ENCODE data around the gene MCM7.
A peak's percentile ranks its signal among the peaks of the same experiment; 100 is the strongest.

The MCM7 gene

DNA sequence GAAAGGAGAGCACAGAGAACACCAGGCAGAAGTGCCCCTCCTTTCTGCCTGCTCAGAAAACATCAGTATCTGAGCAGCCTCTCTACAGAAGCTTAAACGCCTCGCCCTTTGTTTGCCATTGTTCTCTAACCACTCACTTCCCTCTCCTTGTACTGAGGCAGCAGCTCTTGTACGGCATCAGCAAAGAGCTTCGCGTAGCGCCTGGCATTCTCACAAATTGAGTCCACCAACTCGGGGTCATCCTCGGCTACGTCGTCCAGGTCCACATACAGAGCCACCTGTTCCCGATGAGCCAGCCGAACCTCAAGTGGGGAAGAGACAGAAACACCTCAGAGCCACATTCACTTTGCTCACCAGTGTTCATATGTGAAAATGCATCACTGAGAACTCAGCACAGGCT is 1.7 kb downstream of the MCM7 start:
- H3K4me3 ChIP-seq (ENCODE audit: low read depth, low read length), result peak overlapping the region; percentile 83
- no peaks in the 10 kb centered on the region for H3K4me1 ChIP-seq
- no peak for DNase-seq
- TF ChIP-seq, protein P1, sequence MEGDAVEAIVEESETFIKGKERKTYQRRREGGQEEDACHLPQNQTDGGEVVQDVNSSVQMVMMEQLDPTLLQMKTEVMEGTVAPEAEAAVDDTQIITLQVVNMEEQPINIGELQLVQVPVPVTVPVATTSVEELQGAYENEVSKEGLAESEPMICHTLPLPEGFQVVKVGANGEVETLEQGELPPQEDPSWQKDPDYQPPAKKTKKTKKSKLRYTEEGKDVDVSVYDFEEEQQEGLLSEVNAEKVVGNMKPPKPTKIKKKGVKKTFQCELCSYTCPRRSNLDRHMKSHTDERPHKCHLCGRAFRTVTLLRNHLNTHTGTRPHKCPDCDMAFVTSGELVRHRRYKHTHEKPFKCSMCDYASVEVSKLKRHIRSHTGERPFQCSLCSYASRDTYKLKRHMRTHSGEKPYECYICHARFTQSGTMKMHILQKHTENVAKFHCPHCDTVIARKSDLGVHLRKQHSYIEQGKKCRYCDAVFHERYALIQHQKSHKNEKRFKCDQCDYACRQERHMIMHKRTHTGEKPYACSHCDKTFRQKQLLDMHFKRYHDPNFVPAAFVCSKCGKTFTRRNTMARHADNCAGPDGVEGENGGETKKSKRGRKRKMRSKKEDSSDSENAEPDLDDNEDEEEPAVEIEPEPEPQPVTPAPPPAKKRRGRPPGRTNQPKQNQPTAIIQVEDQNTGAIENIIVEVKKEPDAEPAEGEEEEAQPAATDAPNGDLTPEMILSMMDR (IDR thresholded peaks at IDR 0.05; ENCODE audit: low read depth, low read length), result no peak
- peaks cover 57% of the 10 kb centered on the region for H3K36me3 ChIP-seq
- no peaks in the 10 kb centered on the region for H3K9me3 ChIP-seq
- no peaks in the 10 kb centered on the region for H3K27me3 ChIP-seq

DNA sequence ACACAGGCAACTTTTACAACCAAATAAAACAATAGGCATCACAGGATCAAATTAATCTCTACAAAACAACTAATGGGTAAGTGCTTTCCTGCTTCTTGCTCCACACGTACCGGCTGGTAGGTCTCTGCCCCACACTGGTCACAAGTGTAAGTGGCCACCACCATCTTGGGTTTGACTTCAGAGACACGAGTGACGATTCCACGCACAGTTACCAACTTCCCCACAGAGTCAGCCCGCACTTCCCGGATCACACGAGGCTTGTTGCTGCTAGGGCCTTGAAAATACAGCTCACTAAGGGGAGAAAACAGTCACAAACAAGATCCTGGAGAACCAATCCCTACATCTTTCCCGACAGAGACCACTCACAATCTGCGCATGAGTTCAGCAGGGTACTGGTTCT is 2.3 kb downstream of the MCM7 start:
- TF ChIP-seq, protein P1 (IDR thresholded peaks at IDR 0.05; ENCODE audit: low read depth, low read length), result no peak

DNA sequence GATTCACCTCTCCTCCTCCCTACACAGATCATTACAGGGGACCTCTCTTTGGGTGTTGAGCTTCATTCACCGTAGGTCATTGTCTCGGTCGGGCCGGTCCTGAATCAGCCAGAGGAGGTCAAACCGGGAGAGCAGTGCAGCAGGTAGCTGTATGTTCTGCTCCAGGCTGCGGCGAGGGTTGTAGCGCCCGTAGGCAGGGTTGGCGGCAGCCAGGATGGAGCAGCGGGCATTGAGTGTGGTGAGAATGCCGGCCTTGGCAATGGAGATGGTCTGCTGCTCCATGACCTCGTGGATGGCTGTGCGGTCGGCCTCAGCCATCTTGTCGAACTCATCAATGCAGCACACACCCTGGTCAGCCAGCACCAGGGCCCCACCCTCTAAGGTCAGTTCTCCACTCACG is 5.5 kb downstream of the MCM7 start:
- H3K9me3 ChIP-seq, result no peaks in the 10 kb centered on the region
- TF ChIP-seq, protein P1 (IDR thresholded peaks at IDR 0.05; ENCODE audit: low read depth, low read length), result no peak
- no peaks in the 10 kb centered on the region for H3K27me3 ChIP-seq
- DNase-seq, result no peak
- no peak overlapping the region for H3K4me3 ChIP-seq (ENCODE audit: low read depth, low read length)
- peaks cover 94% of the 10 kb centered on the region for H3K36me3 ChIP-seq
- H3K4me1 ChIP-seq, result no peaks in the 10 kb centered on the region

More for the DNA sequence above, 2.3 kb downstream of the MCM7 start:
- H3K27me3 ChIP-seq, result no peaks in the 10 kb centered on the region
- DNase-seq, result no peak
- H3K36me3 ChIP-seq, result peaks cover 63% of the 10 kb centered on the region
- no peaks in the 10 kb centered on the region for H3K4me1 ChIP-seq
- H3K4me3 ChIP-seq (ENCODE audit: low read depth, low read length), result peak overlapping the region; percentile 83; the same call in 1 of the 2 replicates
- no peaks in the 10 kb centered on the region for H3K9me3 ChIP-seq

DNA sequence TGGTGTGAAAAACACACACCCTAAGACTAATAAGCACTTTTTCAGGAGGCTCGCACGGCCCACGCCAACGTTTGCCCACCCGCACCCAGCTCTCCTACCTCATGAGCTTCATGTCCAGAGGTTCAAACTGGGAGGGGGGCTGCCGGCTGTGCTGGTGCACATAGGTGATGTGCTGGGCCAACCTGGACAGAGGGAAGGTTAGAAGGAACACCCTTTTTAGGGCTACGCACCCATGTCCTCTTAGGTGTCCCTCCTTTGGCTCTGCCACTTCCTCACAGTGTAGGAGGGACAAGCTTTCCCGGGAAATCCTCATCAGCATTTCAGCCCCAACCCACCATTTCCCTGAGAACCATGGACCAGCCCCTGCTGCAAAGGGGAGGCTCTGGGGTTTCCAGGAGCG is 5.9 kb downstream of the MCM7 start:
- Histone ChIP-seq H3K9me3 (no peaks in the 10 kb centered on the region), H3K4me1 (no peaks in the 10 kb centered on the region), H3K36me3 (peaks cover 97% of the 10 kb centered on the region), H3K27me3 (no peaks in the 10 kb centered on the region), H3K4me3 (ENCODE audit: low read depth, low read length) (no peak overlapping the region)
- DNase-seq, result no peak
- TF ChIP-seq, protein P1 (IDR thresholded peaks at IDR 0.05; ENCODE audit: low read depth, low read length), result no peak

DNA sequence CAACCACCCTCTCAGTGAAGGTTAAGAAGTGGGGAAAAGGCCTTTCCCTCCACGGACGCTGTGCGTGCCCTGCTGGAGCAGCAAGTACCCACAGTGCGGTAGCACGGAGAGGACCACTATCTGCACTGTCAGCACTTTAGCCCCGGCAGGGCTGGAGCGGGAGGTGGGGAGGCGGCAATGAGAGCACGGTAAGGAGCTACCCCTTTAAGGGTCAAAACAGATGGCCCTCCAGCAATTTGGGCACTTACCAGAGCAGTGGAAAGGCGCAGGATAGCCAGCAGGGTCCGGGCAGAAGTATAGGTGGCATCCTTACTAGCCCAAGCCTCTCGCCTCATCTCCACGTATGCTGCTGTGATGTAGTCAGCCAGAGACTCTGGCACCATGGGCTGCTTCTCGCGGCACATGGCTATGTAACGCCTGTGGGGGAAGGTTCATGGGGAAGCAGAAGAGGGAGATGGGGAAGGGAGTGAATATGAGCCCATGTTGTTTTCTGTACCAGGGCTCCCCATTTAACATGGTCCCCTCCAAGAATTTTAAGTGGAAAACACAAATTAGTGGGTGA is 7.2 kb downstream of the MCM7 start:
- Histone ChIP-seq H3K4me3 (ENCODE audit: low read depth, low read length) (no peak overlapping the region), H3K36me3 (peaks cover 86% of the 10 kb centered on the region), H3K9me3 (no peaks in the 10 kb centered on the region), H3K4me1 (no peaks in the 10 kb centered on the region), H3K27me3 (no peaks in the 10 kb centered on the region)
- TF ChIP-seq, protein P1 (IDR thresholded peaks at IDR 0.05; ENCODE audit: low read depth, low read length), result no peak
- peak; percentile 29 for DNase-seq

DNA sequence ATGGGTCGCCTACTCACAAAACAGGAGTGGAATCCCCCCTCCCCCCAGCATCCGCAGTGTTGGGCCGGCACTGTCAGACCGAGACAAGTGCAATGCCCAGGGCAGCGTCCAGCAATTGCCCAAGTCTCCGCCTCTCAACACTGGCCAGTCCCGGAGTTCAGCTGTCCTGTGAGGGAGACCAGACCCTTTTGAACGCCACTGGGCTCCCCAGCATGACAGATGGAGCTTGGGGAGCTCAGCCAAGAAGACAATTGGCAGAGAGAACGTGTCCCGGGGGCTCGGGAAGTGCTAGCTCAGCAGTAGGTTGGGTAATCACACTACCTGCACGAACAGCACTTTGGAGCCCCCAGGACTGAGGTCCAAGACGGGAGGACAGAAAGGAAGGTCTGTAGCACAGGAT is 7.7 kb downstream of the MCM7 start:
- Histone ChIP-seq H3K4me1 (no peaks in the 10 kb centered on the region), H3K4me3 (ENCODE audit: low read depth, low read length) (no peak overlapping the region), H3K36me3 (peaks cover 81% of the 10 kb centered on the region), H3K9me3 (no peaks in the 10 kb centered on the region), H3K27me3 (no peaks in the 10 kb centered on the region)
- DNase-seq, result no peak
- TF ChIP-seq, protein P1 (IDR thresholded peaks at IDR 0.05; ENCODE audit: low read depth, low read length), result no peak
